Endodermal cell (in vitro differentiated cells): ENCODE results near the gene ARMH3. TPM values are rescaled to one million over a fixed set of nuclear protein-coding genes. Genes with fewer than 3 reads are reported as not detected.
A peak's percentile ranks its signal among the peaks of the same experiment; 100 is the strongest.

Experiments
- DNase-seq: peaks from one replicate; pipeline ENCODE4 v3.0.0-alpha.2; 2017
- H3K27ac ChIP-seq: 2 replicates; pipeline ENCODE4 v1.5.1; 2013; ENCODE audit warnings: mild to moderate bottlenecking, low read depth, low read length, moderate library complexity
- H3K27me3 ChIP-seq: 2 replicates; pipeline ENCODE4 v1.6.1; 2013; ENCODE audit warnings: mild to moderate bottlenecking, low read length, moderate library complexity; ENCODE audit not compliant: insufficient read depth, control insufficient read depth, poor library complexity, severe bottlenecking
- H3K36me3 ChIP-seq: 2 replicates; pipeline ENCODE4 v1.7.0; 2013; ENCODE audit warnings: mild to moderate bottlenecking, low read length, moderate library complexity; ENCODE audit not compliant: control insufficient read depth, insufficient read depth
- H3K4me1 ChIP-seq: one replicate; pipeline ENCODE4 v1.7.0; 2013; ENCODE audit warnings: low read length; ENCODE audit not compliant: control insufficient read depth, insufficient read depth
- H3K4me3 ChIP-seq: 2 replicates; pipeline ENCODE4 v1.5.1; 2013; ENCODE audit warnings: mild to moderate bottlenecking, low read length, moderate library complexity
- H3K9ac ChIP-seq: 2 replicates; pipeline ENCODE4 v1.6.1; 2013; ENCODE audit warnings: mild to moderate bottlenecking, low read length, moderate library complexity; ENCODE audit not compliant: poor library complexity, severe bottlenecking; ENCODE audit errors: extremely low read depth
- H3K9me3 ChIP-seq: 2 replicates; pipeline ENCODE4 v1.6.1; 2013; ENCODE audit warnings: mild to moderate bottlenecking, low read length, moderate library complexity; ENCODE audit not compliant: control insufficient read depth
- H3K27ac Mint-ChIP-seq: 2 replicates; pipeline ENCODE4 v1.8.0; 2020; ENCODE audit warnings: mixed read lengths
- H3K27me3 Mint-ChIP-seq: 2 replicates; pipeline ENCODE4 v1.8.0; 2021; ENCODE audit warnings: mild to moderate bottlenecking, mixed read lengths; ENCODE audit not compliant: insufficient read depth
- H3K36me3 Mint-ChIP-seq: 2 replicates; pipeline ENCODE4 v1.8.0; 2020; ENCODE audit warnings: low read depth, mixed read lengths
- H3K4me1 Mint-ChIP-seq: 2 replicates; pipeline ENCODE4 v1.8.0; 2020; ENCODE audit warnings: mixed read lengths
- H3K4me3 Mint-ChIP-seq: 2 replicates; pipeline ENCODE4 v1.8.0; 2020; ENCODE audit warnings: mild to moderate bottlenecking, moderate library complexity, mixed read lengths
- H3K9me3 Mint-ChIP-seq: 2 replicates; pipeline ENCODE4 v1.8.0; 2020; ENCODE audit warnings: mild to moderate bottlenecking, mixed read lengths
- CTCF ChIP-seq: fragments of 200-600 bp; sonication (generic); conservative IDR thresholded peaks from 2 replicates; pipeline ENCODE4 v1.5.0; 2021; ENCODE audit warnings: antibody characterized with exemption, mild to moderate bottlenecking
- WGBS, 2 experiments: methylation state at CpG; one replicate each; pipeline versions ENCODE4 v1.1.5 to v1.1.7; 2013; ENCODE audit warnings: missing lambda C conversion rate in 2 of 2, mixed read lengths in 1 of 2; ENCODE audit not compliant: insufficient coverage in 1 of 2, insufficient read length in 1 of 2; 5-methylcytosine and 5-hydroxymethylcytosine counted together
- total RNA-seq, 2 donors: library from RNA; stranded (reverse); fragmentation: NEBNext Ultra II Directional in 1 of 2; extraction: Animal tissue kit (Norgen Biotek cat#: 25700) in 1 of 2; gene quantifications; 2 replicates in 1 of 2; 3 replicates in 1 of 2; pipeline ENCODE4 v1.2.1, GENCODE V29; 2021

The ARMH3 gene
- total RNA-seq, 2 donors from 2014 or later: 18.0 to 19.7 TPM

- H3K36me3 ChIP-seq: peaks cover 4% of the 10 kb centered on the region
- Mint-ChIP-seq H3K27me3 (no peaks in the 10 kb centered on the region), H3K27ac (peak within 1 kb of the TSS; percentile 99), H3K4me1 (peaks cover 19% of the 10 kb centered on the region), H3K9me3 (no peaks in the 10 kb centered on the region), H3K4me3 (peak within 1 kb of the TSS; percentile 96), H3K36me3 (peaks cover 10% of the 10 kb centered on the region)
- peak; percentile 99 for DNase-seq
- H3K27me3 ChIP-seq: no peaks in the 10 kb centered on the region
- TF ChIP-seq CTCF: no peak
- H3K4me1 ChIP-seq: no peaks in the 10 kb centered on the region
- H3K9me3 ChIP-seq: no peaks in the 10 kb centered on the region
- H3K27ac ChIP-seq: peak within 1 kb of the TSS; percentile 99
- peak within 1 kb of the TSS; percentile 99 for H3K9ac ChIP-seq
- H3K4me3 ChIP-seq: peak within 1 kb of the TSS; percentile 96
- 0 to 1% methylated on average over 31 to 47 of the region's 47 CpGs for WGBS, 2 experiments
Observed at GRCh38 chr10:101818119-101818871, 237.7 kb downstream of the ARMH3 start, which contains the start of gene OGA. Gene OGA (minus strand): TSS chr10:101818444. CDS start chr10:101818022, 422 bp downstream.

GRCh38 chr10:101817337-101818118 lies 238.4 kb downstream of the ARMH3 start:
- peak overlapping the region; percentile 99 for H3K27ac Mint-ChIP-seq

More at GRCh38 chr10:101817337-101818118, 238.4 kb downstream of the ARMH3 start:
- Mint-ChIP-seq H3K9me3 (no peaks in the 10 kb centered on the region), H3K4me3 (peak overlapping the region; percentile 96), H3K36me3 (peaks cover 16% of the 10 kb centered on the region), H3K27me3 (no peaks in the 10 kb centered on the region), H3K4me1 (peaks cover 19% of the 10 kb centered on the region)
- DNase-seq: peak; percentile 70
- Histone ChIP-seq H3K27me3 (no peaks in the 10 kb centered on the region), H3K9me3 (no peaks in the 10 kb centered on the region), H3K27ac (peak overlapping the region; percentile 99), H3K4me3 (peak overlapping the region; percentile 96), H3K4me1 (no peaks in the 10 kb centered on the region), H3K9ac (peak overlapping the region; percentile 99), H3K36me3 (peaks cover 11% of the 10 kb centered on the region)
- no peak for TF ChIP-seq CTCF
- WGBS, 2 experiments: 0% methylated on average over 15 to 44 of the region's 44 CpGs
